ENCODE measurements around the gene SPOP. TPM values are rescaled to one million over a fixed set of nuclear protein-coding genes. Genes with fewer than 3 reads are reported as not detected.

SPOP gene
- total RNA-seq, 1 donor from 2014 or later: 58.0 TPM

- Mint-ChIP-seq H3K9me3 (ENCODE audit: low read depth) (no peaks in the 10 kb centered on the region), H3K36me3 (ENCODE audit: insufficient read depth) (no peaks in the 10 kb centered on the region), H3K4me3 (ENCODE audit: low read depth) (no peak overlapping the region), H3K27ac (no peak overlapping the region), H3K27me3 (no peaks in the 10 kb centered on the region), H3K4me1 (ENCODE audit: low read depth) (peaks cover 11% of the 10 kb centered on the region)
- DNase-seq (ENCODE audit: low spot score, unreplicated experiment): no peak
- TF ChIP-seq CTCF (IDR thresholded peaks at IDR 0.05; ENCODE audit: unreplicated experiment): no peak
Observed at GRCh38 chr17:49631496-49631895, 46.4 kb downstream of the SPOP start.

GRCh38 chr17:49630113-49630900 is 47.6 kb downstream of the SPOP start:
- H3K27ac Mint-ChIP-seq: no peak overlapping the region

GRCh38 chr17:49629447-49629846 is 48.5 kb downstream of the SPOP start:
- Mint-ChIP-seq H3K36me3 (ENCODE audit: insufficient read depth) (no peaks in the 10 kb centered on the region), H3K4me1 (ENCODE audit: low read depth) (peaks cover 11% of the 10 kb centered on the region), H3K4me3 (ENCODE audit: low read depth) (no peak overlapping the region), H3K9me3 (ENCODE audit: low read depth) (no peaks in the 10 kb centered on the region), H3K27me3 (no peaks in the 10 kb centered on the region), H3K27ac (no peak overlapping the region)
- no peak for TF ChIP-seq CTCF (IDR thresholded peaks at IDR 0.05; ENCODE audit: unreplicated experiment)
- DNase-seq (ENCODE audit: low spot score, unreplicated experiment): no peak

More at GRCh38 chr17:49630113-49630900, 47.6 kb downstream of the SPOP start:
- Mint-ChIP-seq H3K4me1 (ENCODE audit: low read depth) (peaks cover 11% of the 10 kb centered on the region), H3K27me3 (no peaks in the 10 kb centered on the region), H3K36me3 (ENCODE audit: insufficient read depth) (no peaks in the 10 kb centered on the region), H3K4me3 (ENCODE audit: low read depth) (no peak overlapping the region), H3K9me3 (ENCODE audit: low read depth) (no peaks in the 10 kb centered on the region)
- DNase-seq (ENCODE audit: low spot score, unreplicated experiment): no peak
- no peak for TF ChIP-seq CTCF (IDR thresholded peaks at IDR 0.05; ENCODE audit: unreplicated experiment)

- Mint-ChIP-seq H3K27ac (no peak overlapping the region), H3K36me3 (ENCODE audit: insufficient read depth) (peaks cover 9% of the 10 kb centered on the region), H3K27me3 (no peaks in the 10 kb centered on the region), H3K4me3 (ENCODE audit: low read depth) (no peak overlapping the region), H3K9me3 (ENCODE audit: low read depth) (no peaks in the 10 kb centered on the region), H3K4me1 (ENCODE audit: low read depth) (peaks cover 8% of the 10 kb centered on the region)
- no peak for DNase-seq (ENCODE audit: low spot score, unreplicated experiment)
- no peak for TF ChIP-seq CTCF (IDR thresholded peaks at IDR 0.05; ENCODE audit: unreplicated experiment)
Observed at GRCh38 chr17:49624896-49625295, 53.0 kb downstream of the SPOP start.

GRCh38 chr17:49621946-49622529 is 55.9 kb downstream of the SPOP start:
- no peak for DNase-seq (ENCODE audit: low spot score, unreplicated experiment)
- Mint-ChIP-seq H3K27ac (no peak overlapping the region), H3K4me3 (ENCODE audit: low read depth) (no peak overlapping the region), H3K4me1 (ENCODE audit: low read depth) (peaks cover 6% of the 10 kb centered on the region), H3K9me3 (ENCODE audit: low read depth) (no peaks in the 10 kb centered on the region), H3K36me3 (ENCODE audit: insufficient read depth) (peaks cover 11% of the 10 kb centered on the region), H3K27me3 (no peaks in the 10 kb centered on the region)
- no peak for TF ChIP-seq CTCF (IDR thresholded peaks at IDR 0.05; ENCODE audit: unreplicated experiment)
